PC-3 (cell line): ENCODE data around the gene CRIP2. TPM values are rescaled to one million over a fixed set of nuclear protein-coding genes. Genes with fewer than 3 reads are reported as not detected.
A peak's percentile ranks its signal among the peaks of the same experiment; 100 is the strongest.

Experiments
- ATAC-seq: fragments of 200-7000 bp; cut with Tn5 transposase; 2 replicates; pipeline ENCODE4 v1.9.1; 2020; ENCODE audit warnings: mild to moderate bottlenecking, moderate library complexity
- BruUV-seq: library from RNA; stranded (reverse); fragments of 400-500 nt; replicated peaks from 2 replicates; lab custom pipeline; 2021; lab: Mats Ljungman, UMichigan
- CTCF ChIA-PET: fragments of 300-600 bp; sonication (Branson Sonifier 250); formaldehyde crosslinking; loops from one replicate; lab custom pipeline; 2022; ENCODE audit warnings: antibody characterized with exemption; lab: Charles Lee
- POLR2A ChIA-PET: fragments of 300-600 bp; sonication (Branson Sonifier 250); formaldehyde crosslinking; loops from one replicate; lab custom pipeline; 2022; ENCODE audit warnings: antibody characterized with exemption; ENCODE audit not compliant: unreplicated experiment; lab: Charles Lee
- DNase-seq: peaks from one replicate; pipeline ENCODE4 v3.0.0-alpha.2; 2015
- H2AFZ ChIP-seq: fragments of 300-600 bp; sonication (generic); 2 replicates; pipeline ENCODE4 v1.6.0; 2016; ENCODE audit warnings: antibody characterized with exemption, low read length
- H3F3A ChIP-seq: fragments of 300-600 bp; sonication (generic); one replicate; pipeline ENCODE4 v1.6.0; 2017; ENCODE audit warnings: antibody characterized with exemption, low read length, control low read depth, mild to moderate bottlenecking; ENCODE audit not compliant: unreplicated experiment
- H3K27ac ChIP-seq: fragments of 300-600 bp; sonication (generic); 2 replicates; pipeline ENCODE4 v1.5.1; 2016; ENCODE audit warnings: mild to moderate bottlenecking, low read length
- H3K27me3 ChIP-seq: fragments of 300-600 bp; sonication (generic); 2 replicates; pipeline ENCODE4 v1.6.1; 2016; ENCODE audit warnings: low read length, mixed read lengths
- H3K36me3 ChIP-seq: fragments of 300-600 bp; sonication (generic); 2 replicates; pipeline ENCODE4 v1.6.1; 2016; ENCODE audit warnings: low read depth, mixed run types, low read length, mixed read lengths
- H3K4me1 ChIP-seq: fragments of 300-600 bp; sonication (generic); 2 replicates; pipeline ENCODE4 v1.5.1; 2016; ENCODE audit warnings: low read length; ENCODE audit not compliant: insufficient read depth
- H3K4me2 ChIP-seq: fragments of 300-600 bp; sonication (generic); 2 replicates; pipeline ENCODE4 v1.6.0; 2016; ENCODE audit warnings: low read length
- H3K4me3 ChIP-seq: fragments of 300-600 bp; sonication (generic); 2 replicates; pipeline ENCODE4 v1.5.1; 2016; ENCODE audit warnings: mild to moderate bottlenecking, low read length, mixed read lengths
- H3K79me2 ChIP-seq: fragments of 300-600 bp; sonication (generic); 2 replicates; pipeline ENCODE4 v1.6.1; 2017; ENCODE audit warnings: low read length, mixed read lengths
- H3K9ac ChIP-seq: fragments of 300-600 bp; sonication (generic); 2 replicates; pipeline ENCODE4 v1.6.0; 2016; ENCODE audit warnings: mild to moderate bottlenecking, low read length
- H3K9me2 ChIP-seq: fragments of 300-600 bp; sonication (generic); replicated peaks from 2 replicates; pipeline ENCODE4 v1.6.1; 2016; ENCODE audit warnings: mixed run types, low read length, mixed read lengths
- H3K9me3 ChIP-seq: fragments of 300-600 bp; sonication (generic); 2 replicates; pipeline ENCODE4 v1.6.1; 2016; ENCODE audit warnings: low read length, mixed read lengths
- H4K20me1 ChIP-seq: fragments of 300-600 bp; sonication (generic); 2 replicates; pipeline ENCODE4 v1.6.1; 2016; ENCODE audit warnings: low read length, mixed read lengths
- CTCF ChIP-seq: fragments of 300-600 bp; sonication (generic); conservative IDR thresholded peaks from 2 replicates; pipeline ENCODE4 v1.5.1; 2017; ENCODE audit warnings: antibody characterized with exemption, low read depth, mild to moderate bottlenecking, low read length
- EZH2 ChIP-seq: fragments of 300-600 bp; sonication (generic); IDR thresholded peaks from one replicate; pipeline ENCODE4 v1.6.1; 2017; ENCODE audit warnings: antibody characterized with exemption, mild to moderate bottlenecking, low read length; ENCODE audit not compliant: unreplicated experiment
- EZH2phosphoT487 ChIP-seq: fragments of 300-600 bp; sonication (generic); IDR thresholded peaks from 2 replicates; pipeline ENCODE4 v1.6.1; 2018; ENCODE audit warnings: mild to moderate bottlenecking, antibody characterized with exemption, low read length, borderline replicate concordance
- intact Hi-C: fragments of 100-400 bp; cut with micrococcal nuclease; formaldehyde crosslinking; loops from 2 replicates; pipeline ENCODE4 v1.9.0; 2023
- total RNA-seq: library from RNA; depleted of rRNA; stranded (reverse); fragments of >200 nt; gene quantifications from 2 replicates; pipeline ENCODE4 v1.2.3, GENCODE V29; 2014

The CRIP2 gene
- total RNA-seq, 1 experiment from 2014 or later: 100 TPM

- Histone ChIP-seq H4K20me1 (no peaks in the 10 kb centered on the region), H3K4me3 (no peak overlapping the region), H3K79me2 (peaks cover 3% of the 10 kb centered on the region; the same call in 1 of the 2 replicates), H3K36me3 (no peaks in the 10 kb centered on the region), H3K27me3 (no peaks in the 10 kb centered on the region), H2AFZ (no peak overlapping the region), H3K9ac (no peak overlapping the region), H3F3A (no peaks in the 10 kb centered on the region), H3K27ac (no peak overlapping the region), H3K9me3 (no peaks in the 10 kb centered on the region), H3K9me2 (no peaks in the 10 kb centered on the region), H3K4me2 (no peak overlapping the region), H3K4me1 (peaks cover 33% of the 10 kb centered on the region)
- no peak for ATAC-seq
- DNase-seq: no peak
- intact Hi-C loops: no loop called here
- BruUV-seq: no TSS peak
- POLR2A ChIA-PET: interaction anchor here (0.6 kb wide), 1 partner anchor 23 kb away, joined by 3 read pairs; no protein-coding TSS in a partner anchor
- CTCF ChIA-PET: interaction anchor here (1.5 to 2.0 kb wide), 2 partner anchors 9 to 18 kb away, joined by 3 to 7 read pairs; no protein-coding TSS in a partner anchor
- TF ChIP-seq EZH2phosphoT487 (no peak), EZH2 (no peak), CTCF (no peak)
Observed at GRCh38 chr14:105471823-105472485, 2.7 kb upstream of the CRIP2 start.

GRCh38 chr14:105472486-105472991 is 2.1 kb upstream of the CRIP2 start:
- H3K4me1 ChIP-seq: peaks cover 37% of the 10 kb centered on the region
- ATAC-seq: no peak
- ChIA-PET CTCF (interaction anchor here (1.2 kb wide), 1 partner anchor 17 kb away, joined by 3 read pairs; no protein-coding TSS in a partner anchor), POLR2A (no interaction called here)
- peak; percentile 4 for DNase-seq
- TF ChIP-seq CTCF (no peak), EZH2 (no peak), EZH2phosphoT487 (no peak)
- no peaks in the 10 kb centered on the region for H3F3A ChIP-seq
- H3K9me2 ChIP-seq: no peaks in the 10 kb centered on the region
- H3K79me2 ChIP-seq: peaks cover 8% of the 10 kb centered on the region
- no peak overlapping the region for H3K4me3 ChIP-seq
- intact Hi-C loops: no loop called here
- 0 out of 2 replicates have a peak overlapping the region, but pooled peaks have one; percentile 18 for H3K4me2 ChIP-seq
- H3K9me3 ChIP-seq: no peaks in the 10 kb centered on the region
- no peaks in the 10 kb centered on the region for H3K36me3 ChIP-seq
- H3K9ac ChIP-seq: no peak overlapping the region
- H4K20me1 ChIP-seq: no peaks in the 10 kb centered on the region
- no peak overlapping the region for H3K27ac ChIP-seq
- no peaks in the 10 kb centered on the region for H3K27me3 ChIP-seq
- no peak overlapping the region for H2AFZ ChIP-seq
- BruUV-seq: no TSS peak
